ENCODE data around the gene MON2.

MON2 gene

DNA sequence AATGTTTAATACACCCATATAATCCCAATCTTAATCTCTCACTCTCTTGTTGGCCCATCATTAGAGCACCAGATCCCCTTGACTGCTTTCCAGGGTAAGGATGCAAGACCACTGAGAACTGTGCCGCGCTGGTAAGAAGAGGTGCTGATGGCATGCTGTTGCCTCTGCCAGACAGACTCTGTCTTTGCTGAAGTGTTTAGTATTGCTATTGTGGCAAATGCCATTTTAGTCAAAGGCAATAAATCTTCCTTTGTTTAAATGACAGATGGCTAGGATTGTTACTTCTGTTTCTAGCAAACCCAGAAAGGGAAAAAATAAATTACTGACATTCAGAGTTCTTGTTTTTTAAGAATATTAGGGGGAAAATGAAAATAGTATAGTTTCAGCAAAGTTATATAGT, 152.3 kb downstream of the MON2 start:
- no peak for DNase-seq

DNA sequence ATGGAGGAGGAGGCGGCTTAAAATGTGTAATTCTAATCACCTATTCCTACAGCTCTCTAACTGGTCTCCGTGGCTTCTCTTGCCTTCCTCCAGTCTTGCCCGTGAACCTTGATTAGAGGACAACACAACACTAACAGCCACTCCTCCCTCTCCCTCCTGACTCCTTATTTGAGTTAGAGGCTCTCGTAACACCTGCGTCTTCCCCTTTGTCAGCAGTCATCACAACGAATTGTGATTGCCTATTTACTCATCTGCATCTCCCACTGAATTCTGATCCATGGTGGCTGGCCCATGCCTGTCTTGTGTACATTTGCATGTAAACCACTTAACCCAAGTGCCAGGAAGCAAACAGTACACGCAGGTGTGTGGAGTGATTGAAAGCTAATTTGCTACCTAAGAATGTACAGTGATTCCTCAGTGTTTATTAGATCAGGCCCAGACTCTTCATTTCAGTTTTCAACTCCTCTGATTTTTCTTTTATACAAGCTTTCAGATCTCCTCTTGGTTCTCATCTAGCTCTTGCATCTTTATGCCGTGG, 154.5 kb downstream of the MON2 start:
- ATAC-seq (no peak), DNase-seq (no peak)

More for the DNA sequence above, 152.3 kb downstream of the MON2 start:
- no peak for ATAC-seq

DNA sequence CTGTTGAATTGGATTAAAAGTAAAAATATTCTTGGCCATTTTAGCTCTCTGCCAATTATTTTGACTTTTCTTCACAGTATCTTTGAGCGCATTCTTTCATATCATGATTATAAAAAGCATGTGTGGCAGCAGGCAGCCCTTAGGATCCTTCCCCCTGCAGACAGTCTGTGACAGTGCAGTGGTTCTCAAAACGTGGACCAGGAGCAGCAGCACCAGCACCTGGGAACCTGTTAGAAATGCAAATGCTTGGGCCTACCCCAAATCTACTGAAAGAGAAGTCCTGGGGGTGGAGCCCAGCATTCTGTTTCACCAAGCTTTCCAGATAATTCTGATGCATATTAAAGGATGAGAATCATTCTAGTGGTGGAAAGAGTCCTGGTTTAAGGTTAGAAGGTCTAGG, 155.6 kb downstream of the MON2 start:
- no peak for ATAC-seq
- no peak for DNase-seq

DNA sequence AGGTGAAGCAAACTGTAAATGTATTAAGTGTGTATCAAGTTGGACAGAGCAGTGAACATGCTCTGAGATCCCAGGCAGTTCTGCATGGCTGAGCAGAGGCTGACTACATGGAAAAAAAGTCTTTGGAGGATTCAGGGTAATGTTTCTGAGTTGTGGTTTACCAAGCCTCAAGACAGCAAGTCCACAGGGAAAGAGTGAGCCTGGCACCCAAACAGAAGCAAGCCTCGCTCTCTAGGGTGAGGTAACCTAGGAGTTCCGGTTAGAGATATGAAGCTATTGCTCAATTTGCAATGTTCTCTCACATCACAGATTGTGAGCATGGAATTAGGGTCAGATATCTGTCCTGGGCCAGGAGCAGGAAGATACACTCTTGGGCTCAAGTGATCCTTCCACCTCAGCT, 158.6 kb downstream of the MON2 start:
- ATAC-seq, result peak; percentile 32
- DNase-seq, result no peak

DNA sequence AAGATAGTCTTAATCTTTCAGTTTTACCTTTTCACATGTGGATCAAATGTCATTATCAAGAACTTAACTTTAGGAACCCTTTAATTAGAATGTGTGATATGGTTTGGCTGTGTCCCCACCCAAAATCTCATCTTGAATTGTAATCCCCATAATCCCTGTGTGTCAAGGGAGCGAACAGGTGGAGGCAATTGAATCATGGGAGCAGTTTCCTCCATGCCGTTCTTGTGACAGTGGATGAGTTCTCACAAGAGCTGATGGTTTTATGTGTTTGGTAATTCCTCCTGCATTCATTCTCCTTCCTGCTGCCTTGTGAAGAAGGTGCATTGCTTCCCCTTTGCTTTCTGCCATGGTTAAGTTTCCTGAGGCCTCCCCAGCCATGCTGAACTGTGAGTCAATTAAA, 160.6 kb downstream of the MON2 start:
- no peak for DNase-seq

DNA sequence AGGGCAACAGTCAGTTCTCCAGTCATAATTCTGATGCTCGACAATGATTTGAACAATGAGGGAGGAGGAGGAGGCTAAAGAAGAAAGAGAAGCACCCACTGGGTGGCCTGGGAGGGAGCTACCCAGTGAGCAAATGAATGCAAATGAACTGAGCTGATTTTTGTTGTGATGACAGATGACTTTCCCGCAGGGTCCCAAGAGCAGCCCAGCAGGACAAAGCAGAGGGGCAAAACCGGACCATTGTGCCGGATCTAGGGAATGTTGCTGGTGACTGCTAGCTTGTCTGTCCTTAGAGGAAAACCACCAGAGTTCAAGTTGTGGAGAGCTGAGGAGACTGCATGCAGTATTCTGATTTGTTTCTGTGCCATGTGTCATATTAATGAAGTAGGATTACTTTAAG, 162.8 kb downstream of the MON2 start:
- ATAC-seq (no peak), DNase-seq (no peak)

More for the DNA sequence above, 160.6 kb downstream of the MON2 start:
- no peak for ATAC-seq

DNA sequence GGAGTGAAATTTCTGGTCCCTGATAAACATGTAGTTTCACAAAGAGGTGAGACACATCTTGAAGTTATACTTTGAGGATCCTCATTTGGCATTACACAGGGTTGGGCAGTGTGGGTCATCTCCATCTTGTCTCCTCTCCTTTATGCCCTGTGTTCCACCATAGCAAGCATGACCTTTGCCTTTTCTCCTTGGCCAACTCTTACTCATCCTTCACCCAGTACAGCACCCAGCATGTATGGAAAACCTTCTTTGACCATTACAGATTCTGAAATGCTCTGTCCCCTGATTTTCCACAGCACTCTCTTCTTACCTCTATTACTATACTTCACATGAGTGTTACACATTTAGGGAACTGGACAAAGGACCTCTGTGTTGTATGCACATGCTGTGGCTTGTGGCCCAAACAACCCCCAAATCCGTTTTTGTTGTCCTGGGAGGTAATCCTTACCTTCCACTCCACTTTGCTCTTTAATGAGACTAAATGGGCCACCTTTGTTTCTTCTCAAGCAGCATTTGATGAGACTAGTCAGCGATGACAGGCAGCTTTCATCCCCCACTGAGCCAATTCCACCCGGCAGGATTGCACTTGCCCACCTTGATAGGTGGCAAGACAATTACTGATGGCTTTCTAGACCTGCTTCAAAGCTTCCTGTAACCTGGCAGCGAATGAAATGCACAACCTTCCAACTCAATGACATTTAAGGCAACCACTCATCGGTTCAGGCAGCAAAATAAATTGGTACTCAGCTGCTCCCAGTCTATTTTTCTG, 163.5 kb downstream of the MON2 start:
- DNase-seq (no peak), ATAC-seq (no peak)

DNA sequence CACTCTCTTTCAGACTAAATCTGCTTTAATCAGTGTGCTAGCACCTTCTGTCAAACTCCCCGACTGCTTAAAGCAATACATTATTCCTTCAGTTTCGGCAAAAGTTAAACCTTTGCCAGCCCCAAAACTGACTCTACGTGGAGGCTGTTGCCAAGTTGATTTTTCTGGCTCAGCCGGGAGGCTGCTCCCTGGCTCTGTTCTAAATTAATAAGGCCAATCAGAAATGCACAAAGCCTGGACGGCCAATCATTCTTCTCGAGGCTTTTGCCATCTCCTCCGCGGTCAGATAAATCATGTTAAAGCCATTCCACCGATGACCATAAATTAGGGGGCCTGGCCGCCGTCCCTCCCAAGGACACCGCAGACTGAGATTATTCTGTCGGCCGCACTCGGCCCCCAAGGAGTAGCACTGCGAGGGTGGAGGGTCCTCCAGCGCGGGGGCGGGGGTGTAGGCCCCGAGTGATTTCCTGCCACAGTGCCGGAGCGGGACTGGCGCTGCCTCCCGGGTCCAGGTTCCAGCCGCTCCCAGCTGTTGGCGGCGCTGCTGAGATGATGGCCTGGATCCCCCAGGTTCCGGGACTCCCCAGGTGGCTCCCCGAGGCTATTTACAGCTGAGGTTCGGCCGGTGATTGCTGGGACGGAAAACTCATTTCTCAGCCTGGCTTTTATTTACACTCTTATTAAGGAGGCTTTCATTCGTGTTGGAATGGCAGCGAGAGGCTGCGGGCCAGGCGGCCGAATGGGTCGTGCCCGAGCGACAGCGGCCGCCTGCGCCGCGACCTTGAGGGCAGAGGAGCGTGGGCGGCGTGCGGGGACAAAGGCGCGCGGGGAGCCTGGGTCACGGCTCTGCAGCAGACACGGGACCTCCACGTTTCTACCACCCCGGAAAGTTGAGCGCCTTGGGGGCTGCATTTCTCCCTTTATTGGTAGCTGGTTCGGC, 165.1 kb downstream of the MON2 start:
- peak; percentile 50 for ATAC-seq
- DNase-seq, result peak; percentile 23

DNA sequence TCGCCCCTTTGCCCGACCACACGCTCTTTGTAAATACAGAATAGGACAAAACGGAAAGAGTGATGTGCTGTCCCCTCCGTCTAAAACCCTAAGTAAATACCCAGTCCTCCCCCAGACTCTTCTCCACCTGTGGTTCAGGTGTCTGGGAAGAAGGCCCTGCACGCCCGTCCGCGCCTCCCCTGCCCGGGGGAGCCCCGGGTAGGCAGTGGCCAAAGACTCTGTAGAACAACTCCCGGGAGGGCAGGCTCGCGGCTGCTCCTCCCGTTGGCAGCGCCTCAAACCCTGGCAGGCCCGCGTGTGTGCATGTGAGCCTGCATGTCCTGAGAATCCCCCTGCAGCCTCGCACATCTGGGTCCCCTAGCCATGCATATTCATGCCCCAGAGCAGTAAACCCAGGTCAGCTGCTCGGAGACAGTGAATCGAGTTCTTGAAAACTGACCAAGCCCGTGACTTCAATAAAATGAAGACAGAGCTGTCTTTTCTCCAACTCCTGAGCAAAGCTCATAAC, 165.8 kb downstream of the MON2 start:
- peak; percentile 25 for DNase-seq
- peak; percentile 42 for ATAC-seq

DNA sequence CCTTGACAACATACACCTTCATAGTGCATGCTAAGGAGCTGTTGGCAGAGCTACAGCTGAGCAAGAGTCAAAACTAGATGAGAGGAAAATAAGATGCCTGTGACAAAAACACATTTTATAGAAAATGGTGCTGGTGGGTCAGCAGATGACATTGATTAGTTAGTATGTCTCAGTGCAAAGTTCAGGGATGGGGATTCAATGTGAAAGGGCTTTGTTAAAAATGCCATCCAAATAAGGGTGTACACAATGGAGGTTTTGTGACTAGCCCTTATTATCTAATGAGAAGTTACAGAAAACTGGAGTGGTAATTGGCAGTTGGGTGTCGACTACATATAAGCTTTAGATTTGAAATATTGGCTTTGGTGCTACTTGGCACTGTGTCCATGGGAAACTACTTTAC, 169.0 kb downstream of the MON2 start:
- DNase-seq (no peak), ATAC-seq (no peak)

DNA sequence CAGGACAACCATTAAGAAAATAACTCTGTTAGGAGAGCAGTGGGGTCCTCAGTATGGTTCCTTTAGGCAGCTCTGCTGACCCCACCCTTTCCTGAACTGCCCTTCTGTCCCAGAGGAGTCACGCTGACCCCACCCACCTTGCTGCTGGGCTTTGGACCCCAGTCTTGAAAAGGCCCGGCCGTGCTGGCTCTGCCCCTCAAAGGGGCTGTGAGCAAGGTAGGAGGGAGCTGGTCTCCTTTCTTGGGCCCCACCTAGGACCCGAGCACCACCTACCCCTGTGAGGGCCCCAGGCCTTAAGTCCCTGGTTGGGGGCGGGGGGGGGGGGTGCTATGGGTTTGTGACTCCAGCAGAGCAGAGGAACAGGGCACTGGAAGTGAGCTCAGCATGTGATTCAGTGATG, 171.1 kb downstream of the MON2 start:
- ATAC-seq (no peak), DNase-seq (no peak)

DNA sequence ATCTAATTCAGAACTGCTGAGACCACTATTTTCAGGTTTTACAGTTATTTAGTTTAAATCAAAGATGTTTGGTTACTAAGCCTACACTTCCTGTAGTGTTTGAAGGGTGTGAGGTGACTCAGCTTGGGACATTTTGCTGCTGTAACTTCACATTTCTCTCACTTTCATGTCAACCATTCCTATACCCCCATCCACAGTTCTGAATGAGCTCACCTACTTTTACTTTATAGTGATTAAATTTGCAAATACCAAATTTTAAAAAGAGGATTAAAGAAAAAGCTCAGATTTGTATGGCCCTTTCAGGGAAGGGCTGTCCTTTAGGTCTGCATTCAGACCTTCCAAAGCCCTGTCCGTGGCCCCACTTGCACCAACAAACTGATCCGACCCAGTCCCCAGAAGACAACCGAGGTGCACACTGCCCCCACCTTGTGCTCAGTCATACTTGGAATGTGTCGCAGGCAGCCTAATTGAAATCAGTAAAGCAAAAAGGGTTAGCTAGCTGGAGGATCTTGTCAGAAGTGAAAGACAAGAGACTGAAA, 174.4 kb downstream of the MON2 start:
- peak; percentile 98 for ATAC-seq
- DNase-seq, result peak; percentile 37

DNA sequence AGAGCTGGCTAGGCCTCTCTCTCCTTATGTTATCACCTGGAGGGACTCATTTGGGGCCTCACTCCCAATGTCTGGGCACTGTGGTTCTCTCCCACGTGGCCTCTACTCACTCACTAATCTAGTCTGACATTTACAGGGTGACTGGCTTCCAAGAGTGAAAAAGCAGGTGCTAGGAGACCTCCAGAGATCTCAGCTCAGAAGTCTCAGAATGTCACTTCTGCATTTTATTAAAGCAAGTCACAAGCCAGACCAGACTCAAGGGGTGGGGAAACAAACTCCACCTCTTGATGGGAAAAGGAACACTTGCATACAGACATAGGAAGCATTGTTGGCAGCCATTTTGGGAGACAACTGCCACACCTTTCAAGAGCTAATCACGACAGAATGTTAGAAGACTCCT, 175.9 kb downstream of the MON2 start:
- DNase-seq, result no peak
- ATAC-seq, result peak; percentile 34

DNA sequence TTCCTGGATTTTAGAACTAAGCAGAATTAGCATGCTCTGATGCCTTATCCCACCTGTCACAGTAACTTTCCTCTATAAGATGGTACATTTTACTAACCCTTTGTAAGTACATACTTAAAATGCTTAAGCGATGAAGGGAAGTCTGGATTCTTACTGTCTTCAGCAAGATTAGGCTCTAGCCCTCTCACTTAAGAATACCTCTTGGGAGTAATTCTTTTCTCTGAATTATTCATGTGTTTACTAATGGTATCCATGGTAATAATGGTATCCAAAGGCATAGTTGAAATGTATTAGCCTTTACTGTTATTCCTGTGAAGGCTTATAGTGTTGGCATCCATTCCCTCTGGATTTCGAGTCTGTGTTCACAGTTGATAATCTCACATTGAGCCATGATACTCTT, 176.9 kb downstream of the MON2 start:
- no peak for ATAC-seq
- DNase-seq, result no peak

DNA sequence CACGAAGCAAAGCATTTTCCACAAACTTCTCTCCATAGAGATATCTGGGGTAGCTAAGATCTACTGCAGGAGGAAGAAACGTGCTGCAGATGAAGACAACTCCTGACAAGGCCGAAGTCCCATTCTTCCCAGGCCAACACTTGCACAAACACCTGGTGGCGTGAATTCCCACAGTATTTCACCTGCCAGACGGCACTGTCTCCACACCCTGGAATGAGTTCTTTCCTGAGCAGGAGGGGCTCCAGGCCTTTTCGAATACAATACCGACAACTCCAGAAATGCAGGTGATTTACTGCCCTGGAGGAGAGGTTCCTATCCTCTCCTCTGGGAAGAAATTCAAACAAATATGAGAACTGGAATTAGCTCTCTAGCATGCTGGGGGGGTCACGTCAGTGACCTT, 179.9 kb downstream of the MON2 start:
- ATAC-seq, result no peak
- DNase-seq, result no peak

DNA sequence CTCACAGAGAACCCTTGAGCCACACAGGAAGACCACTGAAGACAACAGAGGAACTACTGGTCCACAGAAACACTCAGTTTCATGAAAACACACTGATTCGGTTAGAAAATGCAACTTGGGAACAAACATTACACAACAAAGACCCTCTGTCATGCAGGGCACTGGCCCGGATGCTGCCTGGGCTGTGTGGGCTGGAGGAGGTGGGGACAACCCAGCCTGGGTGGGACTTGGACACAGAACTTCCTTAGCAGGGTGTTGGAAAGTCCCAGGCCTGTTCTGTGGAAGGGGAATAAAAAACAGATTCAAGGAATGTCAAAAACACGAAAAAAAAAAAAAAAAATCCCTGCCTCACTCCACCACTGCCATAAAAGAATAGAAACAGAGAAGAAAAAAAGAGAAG, 181.0 kb downstream of the MON2 start:
- DNase-seq (no peak), ATAC-seq (no peak)

DNA sequence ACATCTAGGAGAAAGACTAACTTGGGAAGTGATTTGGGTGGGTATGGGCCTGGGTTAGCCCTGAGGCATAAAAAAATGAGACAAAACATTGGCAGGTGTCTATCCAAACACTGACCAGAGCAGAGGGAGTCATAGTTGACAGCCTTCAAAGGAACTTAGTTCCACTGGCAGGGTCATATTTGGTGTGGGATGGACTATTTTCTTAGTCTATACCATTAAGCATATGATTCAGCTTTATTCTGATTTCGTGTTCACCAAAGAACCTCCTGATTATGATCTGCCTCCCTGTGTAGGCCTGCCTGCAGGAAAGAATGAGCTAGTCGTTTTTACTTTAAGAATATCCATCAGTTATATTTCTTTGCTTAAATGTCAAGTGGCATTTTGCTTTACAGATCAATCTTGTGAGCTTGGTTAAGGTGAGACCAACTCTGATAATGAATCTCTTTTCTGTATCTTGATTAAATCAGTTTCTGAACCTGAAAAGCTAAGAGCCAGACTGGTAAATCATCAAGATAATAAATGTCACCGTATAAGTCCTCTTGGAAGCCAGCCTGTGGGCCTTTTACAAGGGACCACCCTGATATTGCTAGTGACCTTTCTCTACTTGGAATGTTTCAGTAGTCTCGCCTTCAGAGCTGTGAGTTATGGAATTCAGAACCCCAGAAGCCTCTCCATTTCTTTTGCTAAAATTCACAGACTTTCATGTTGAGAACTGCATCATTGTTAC, 182.9 kb downstream of the MON2 start:
- no peak for DNase-seq
- peak; percentile 32 for ATAC-seq
